Muscle of back (tissue), 11 donors: Measurements from ENCODE around the gene MPST. TPM values are rescaled to one million over a fixed set of nuclear protein-coding genes. Genes with fewer than 3 reads are reported as not detected.

ENCODE experiments used
- DNase-seq, 3 donors: peaks; one replicate each; pipeline versions ENCODE4 v3.0.0 to v3.0.0-alpha.2; 2013
- polyA plus RNA-seq, 10 donors: library from polyadenylated mRNA; unstranded; fragments of 120-200 nt; gene quantifications; one replicate each; pipeline ENCODE4 v1.2.1, GENCODE V29; 2013; ENCODE audit not compliant: insufficient read length in 10 of 10

MPST gene
- polyA plus RNA-seq, 10 donors = 30.9 to 53.0 (median 42.7) TPM

- DNase-seq = no peak
Measured at GRCh38 chr22:37021041-37021440, 1.5 kb downstream of the MPST start.

- DNase-seq = peak in 2 of 3 donors; percentile 33 to 42
Measured at GRCh38 chr22:37021710-37022482, 2.4 kb downstream of the MPST start.

GRCh38 chr22:37022483-37023337, 3.2 kb downstream of the MPST start:
- DNase-seq = no peak

GRCh38 chr22:37023743-37024338, 4.3 kb downstream of the MPST start:
- no peak for DNase-seq

- no peak for DNase-seq
Measured at GRCh38 chr22:37024339-37025157, 5.0 kb downstream of the MPST start.

GRCh38 chr22:37025500-37026070, 6.0 kb downstream of the MPST start:
- DNase-seq = no peak

- DNase-seq = no peak
Measured at GRCh38 chr22:37026325-37026724, 6.8 kb downstream of the MPST start.

- no peak for DNase-seq
Measured at GRCh38 chr22:37027556-37027955, 8.0 kb downstream of the MPST start.

GRCh38 chr22:37028692-37029674, 9.4 kb downstream of the MPST start:
- no peak for DNase-seq

- DNase-seq = no peak
Measured at GRCh38 chr22:37030560-37031281, 11.2 kb downstream of the MPST start.

- DNase-seq = no peak
Measured at GRCh38 chr22:37032134-37032534, 12.6 kb downstream of the MPST start.

GRCh38 chr22:37032535-37033460, 13.3 kb downstream of the MPST start:
- no peak for DNase-seq

GRCh38 chr22:37033605-37034430, 14.3 kb downstream of the MPST start:
- DNase-seq = no peak

GRCh38 chr22:37036655-37037377, 17.3 kb downstream of the MPST start:
- DNase-seq = no peak

- no peak for DNase-seq
Measured at GRCh38 chr22:37037669-37038068, 18.1 kb downstream of the MPST start.

GRCh38 chr22:37039466-37039865, 19.9 kb downstream of the MPST start:
- peak in 1 of 3 donors; percentile 13 for DNase-seq
